NCI-H1105 (cell line): ENCODE measurements around the gene PRKACG.

Experiments
- DNase-seq: peaks from one replicate; lab custom pipeline; 2025; lab: John Stamatoyannopoulos, UW

The PRKACG gene

GRCh38 chr9:68981789-68982188 is 32.1 kb downstream of the PRKACG start:
- peak; percentile 81 for DNase-seq

- DNase-seq: no peak
These were observed 33.5 kb downstream of the PRKACG start for GRCh38 chr9:68980341-68980914.

- DNase-seq: no peak
These were observed 34.2 kb downstream of the PRKACG start for GRCh38 chr9:68979538-68980314.

GRCh38 chr9:68978501-68978900 is 35.4 kb downstream of the PRKACG start:
- DNase-seq: no peak

- no peak for DNase-seq
These were observed 35.8 kb downstream of the PRKACG start for GRCh38 chr9:68978066-68978465.

GRCh38 chr9:68975365-68976043 is 38.4 kb downstream of the PRKACG start:
- no peak for DNase-seq

- DNase-seq: no peak
These were observed 39.0 kb downstream of the PRKACG start for GRCh38 chr9:68974901-68975300.

- no peak for DNase-seq
These were observed 39.5 kb downstream of the PRKACG start for GRCh38 chr9:68974431-68974830.

- DNase-seq: no peak
These were observed 40.3 kb downstream of the PRKACG start for GRCh38 chr9:68973619-68974018.

GRCh38 chr9:68970151-68970550 is 43.8 kb downstream of the PRKACG start:
- DNase-seq: peak; percentile 93

- DNase-seq: no peak
These were observed 44.4 kb downstream of the PRKACG start for GRCh38 chr9:68969538-68969937.

- DNase-seq: no peak
These were observed 46.1 kb downstream of the PRKACG start for GRCh38 chr9:68967800-68968199.

- no peak for DNase-seq
These were observed 47.4 kb downstream of the PRKACG start for GRCh38 chr9:68966496-68966944.

- DNase-seq: no peak
These were observed 49.1 kb downstream of the PRKACG start for GRCh38 chr9:68964765-68965164.

GRCh38 chr9:68964102-68964541 is 49.8 kb downstream of the PRKACG start:
- DNase-seq: no peak

- no peak for DNase-seq
These were observed 50.5 kb downstream of the PRKACG start for GRCh38 chr9:68963416-68963815.
